ENCODE results near the gene ERBB4. TPM values are rescaled to one million over a fixed set of nuclear protein-coding genes. Genes with fewer than 3 reads are reported as not detected.

ERBB4 gene
- total and polyA plus RNA-seq, 2 of the 8 experiments (the other 6 are each of a cell fraction or from before 2014, with no cell fraction given) = 0.34 to 1.3 TPM

GRCh38 chr2:212537726-212538304 is 787 bp downstream of the ERBB4 start:
- H2BK5ac ChIP-seq (ENCODE audit: low read depth, low read length) = no peak overlapping the region
- H3K4ac ChIP-seq (replicated peaks; ENCODE audit: insufficient read length, low read depth, low read length) = no peak overlapping the region
- no peak overlapping the region for H4K91ac ChIP-seq (replicated peaks; ENCODE audit: insufficient read length, low read length)
- ChIA-PET CTCF (ENCODE audit: partially characterized antibody) (interaction anchor here (1.2 kb wide), 1 partner anchor 11 kb away, joined by 4 read pairs; no protein-coding TSS in a partner anchor), POLR2A (ENCODE audit: partially characterized antibody) (no interaction called here)
- no peak overlapping the region; a peak in 2 of 7 replicates for H3K9ac ChIP-seq (replicated peaks in 1 of 4; ENCODE audit: extremely low read depth in 1 of 4, low read depth in 3 of 4, low read length in 3 of 4)
- no peak overlapping the region for H3K23ac ChIP-seq (ENCODE audit: insufficient read length)
- no peak overlapping the region for H3K27ac ChIP-seq (ENCODE audit: low read depth, low read length)
- no peak overlapping the region for H2BK20ac ChIP-seq (ENCODE audit: low read length)
- H3K4me2 ChIP-seq (ENCODE audit: insufficient read depth in 1 of 2, low read depth in 2 of 2, low read length in 2 of 2) = peak overlapping the region; percentile 96 to 98
- 2% methylated on average over 37 of the region's 44 CpGs; no CpG with 5 or more reads in 1 of the 2 experiments for WGBS, 2 experiments (ENCODE audit: extremely low coverage in 1 of 2, insufficient coverage in 1 of 2, insufficient read length in 1 of 2, insufficient replicate concordance in 2 of 2, low coverage in 1 of 2, low lambda C conversion rate in 2 of 2, missing lambda C conversion rate in 1 of 2)
- no peak overlapping the region for H2BK120ac ChIP-seq (replicated peaks; ENCODE audit: low read depth, low read length)
- peaks cover 2 to 6% (median 3%) of the 10 kb centered on the region in 4 experiments; a peak in 4 of 7 replicates for H3K4me1 ChIP-seq (replicated peaks in 1 of 4; ENCODE audit: control insufficient read depth in 3 of 4, insufficient read depth in 4 of 4, low read length in 3 of 4)
- no peak for DNase-seq (ENCODE audit: low read depth in 1 of 2, low spot score in 2 of 2)
- H3K23me2 ChIP-seq (ENCODE audit: low read depth, low read length) = peaks cover 26% of the 10 kb centered on the region; the same call in 1 of the 2 replicates
- H4K5ac ChIP-seq (ENCODE audit: insufficient read length, low read depth, low read length) = no peak overlapping the region
- H2AFZ ChIP-seq (ENCODE audit: low read length) = peak overlapping the region; percentile 31; the same call in 1 of the 2 replicates
- H3K27me3 ChIP-seq (replicated peaks in 1 of 4; ENCODE audit: control insufficient read depth in 3 of 4, extremely low read depth in 1 of 4, insufficient read depth in 3 of 4, low read length in 3 of 4) = peaks cover 14 to 39% (median 36%) of the 10 kb centered on the region in 4 experiments
- H3K9me3 ChIP-seq (ENCODE audit: insufficient read depth in 2 of 2, low read depth in 1 of 2, low read length in 1 of 2) = no peaks in the 10 kb centered on the region
- H4K8ac ChIP-seq (ENCODE audit: extremely low read depth, insufficient read depth, low read length) = peak overlapping the region; percentile 81; the same call in 1 of the 2 replicates
- H2BK12ac ChIP-seq (ENCODE audit: low read depth, low read length) = no peak overlapping the region
- no peak overlapping the region for H2AK5ac ChIP-seq (ENCODE audit: low read depth, low read length)
- H3K14ac ChIP-seq (ENCODE audit: insufficient read length) = no peak overlapping the region
- no peak overlapping the region for H3K56ac ChIP-seq (replicated peaks; ENCODE audit: insufficient read length, low read depth, low read length)
- peaks cover 2% of the 10 kb centered on the region in 2 experiments for H4K20me1 ChIP-seq (replicated peaks in 1 of 2; ENCODE audit: control insufficient read depth in 1 of 2, insufficient read depth in 2 of 2, low read length in 2 of 2)
- H3K79me1 ChIP-seq (ENCODE audit: low read depth, low read length) = no peaks in the 10 kb centered on the region
- no peak for FAIRE-seq
- no peaks in the 10 kb centered on the region for H3K79me2 ChIP-seq (ENCODE audit: control insufficient read depth in 1 of 2, insufficient read depth in 2 of 2, low read length in 2 of 2)
- H3K4me3 ChIP-seq (ENCODE audit: extremely low read depth in 1 of 4, insufficient read depth in 2 of 4, low read depth in 3 of 4, low read length in 4 of 4) = peak overlapping the region; percentile 62 to 79 (median 70)
- H3K18ac ChIP-seq (ENCODE audit: extremely low read depth, low read length) = no peak overlapping the region
- no peak overlapping the region for H2BK15ac ChIP-seq (ENCODE audit: low read length)
- H3K36me3 ChIP-seq (ENCODE audit: control insufficient read depth in 2 of 4, insufficient read depth in 4 of 4, low read length in 3 of 4) = no peaks in the 10 kb centered on the region
- no peak for TF ChIP-seq CTBP2 (IDR thresholded peaks at IDR 0.05; ENCODE audit: borderline replicate concordance, insufficient read depth, insufficient read length, low read length)
- TF ChIP-seq JUN (IDR thresholded peaks at IDR 0.05; ENCODE audit: low read depth, low read length) = no peak
- TF ChIP-seq PHF8 (conservative IDR thresholded peaks at IDR 0.05; ENCODE audit: low read depth, low read length) = no peak
- no peak for TF ChIP-seq POU5F1 (IDR thresholded peaks at IDR 0.05; ENCODE audit: low read depth, low read length)
- peak; percentile 81 for TF ChIP-seq EZH2 (IDR thresholded peaks at IDR 0.05; ENCODE audit: low read depth, low read length, severe bottlenecking)
- TF ChIP-seq SUZ12 (IDR thresholded peaks at IDR 0.05; ENCODE audit: low read length) = peak; percentile 73
- TF ChIP-seq TBP (IDR thresholded peaks at IDR 0.05; ENCODE audit: low read depth, low read length) = peak; percentile 74
- TF ChIP-seq HDAC2 (IDR thresholded peaks at IDR 0.05; ENCODE audit: borderline replicate concordance in 1 of 2, low read depth in 2 of 2, low read length in 2 of 2) = 0 out of 4 replicates have a peak, but pooled peaks of 1 of the 2 experiments have one; percentile 24
- no peak for TF ChIP-seq KDM5A (IDR thresholded peaks at IDR 0.05; ENCODE audit: low read length)
- no peak for TF ChIP-seq TAF1 (IDR thresholded peaks at IDR 0.05; ENCODE audit: low read depth, low read length)
- no peak for TF ChIP-seq BACH1 (IDR thresholded peaks at IDR 0.05; ENCODE audit: low read length)
- TF ChIP-seq SP1 (IDR thresholded peaks at IDR 0.05; ENCODE audit: low read depth, low read length) = no peak
